C4-2B (cell line): ENCODE data around the gene SOX8.

Experiments
- H3K27ac ChIP-seq: fragments of 450-650 bp; 2 replicates; pipeline ENCODE4 v1.5.1; 2017
- ZFX ChIP-seq: fragments of 450-650 bp; IDR thresholded peaks from 2 replicates; pipeline ENCODE4 v1.6.1; 2017
- TF ChIP-seq, protein P1 (sequence below): fragments of 450-650 bp; conservative IDR thresholded peaks from 2 replicates; pipeline ENCODE4 v1.5.1; 2017; ENCODE audit warnings: mild to moderate bottlenecking

SOX8 gene

DNA sequence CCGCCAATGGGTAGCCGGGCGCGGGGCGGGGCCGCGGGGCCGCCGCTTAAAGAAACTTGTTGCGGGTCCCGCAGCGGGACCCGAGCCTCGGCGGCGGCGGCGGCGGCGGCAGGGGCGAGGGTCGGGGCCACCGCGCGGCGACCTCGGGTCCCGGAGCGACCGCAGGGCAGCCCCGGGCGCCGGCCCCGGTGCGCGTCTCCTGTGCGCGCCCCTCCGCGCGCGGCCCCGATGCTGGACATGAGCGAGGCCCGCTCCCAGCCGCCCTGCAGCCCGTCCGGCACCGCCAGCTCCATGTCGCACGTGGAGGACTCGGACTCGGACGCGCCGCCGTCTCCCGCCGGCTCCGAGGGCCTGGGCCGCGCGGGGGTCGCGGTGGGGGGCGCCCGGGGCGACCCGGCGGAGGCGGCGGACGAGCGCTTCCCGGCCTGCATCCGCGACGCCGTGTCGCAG, at the start of gene SOX8:
Gene SOX8, plus strand, starts transcription at position 76 of the 450 bp plus-strand sequence. Its CDS starts 153 bp downstream, at position 229.
- peak; percentile 37; the same call in 1 of the 2 replicates for TF ChIP-seq ZFX
- TF ChIP-seq, protein P1, sequence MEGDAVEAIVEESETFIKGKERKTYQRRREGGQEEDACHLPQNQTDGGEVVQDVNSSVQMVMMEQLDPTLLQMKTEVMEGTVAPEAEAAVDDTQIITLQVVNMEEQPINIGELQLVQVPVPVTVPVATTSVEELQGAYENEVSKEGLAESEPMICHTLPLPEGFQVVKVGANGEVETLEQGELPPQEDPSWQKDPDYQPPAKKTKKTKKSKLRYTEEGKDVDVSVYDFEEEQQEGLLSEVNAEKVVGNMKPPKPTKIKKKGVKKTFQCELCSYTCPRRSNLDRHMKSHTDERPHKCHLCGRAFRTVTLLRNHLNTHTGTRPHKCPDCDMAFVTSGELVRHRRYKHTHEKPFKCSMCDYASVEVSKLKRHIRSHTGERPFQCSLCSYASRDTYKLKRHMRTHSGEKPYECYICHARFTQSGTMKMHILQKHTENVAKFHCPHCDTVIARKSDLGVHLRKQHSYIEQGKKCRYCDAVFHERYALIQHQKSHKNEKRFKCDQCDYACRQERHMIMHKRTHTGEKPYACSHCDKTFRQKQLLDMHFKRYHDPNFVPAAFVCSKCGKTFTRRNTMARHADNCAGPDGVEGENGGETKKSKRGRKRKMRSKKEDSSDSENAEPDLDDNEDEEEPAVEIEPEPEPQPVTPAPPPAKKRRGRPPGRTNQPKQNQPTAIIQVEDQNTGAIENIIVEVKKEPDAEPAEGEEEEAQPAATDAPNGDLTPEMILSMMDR, result no peak
- H3K27ac ChIP-seq, result peak within 1 kb of the TSS; percentile 31; the same call in 1 of the 2 replicates

DNA sequence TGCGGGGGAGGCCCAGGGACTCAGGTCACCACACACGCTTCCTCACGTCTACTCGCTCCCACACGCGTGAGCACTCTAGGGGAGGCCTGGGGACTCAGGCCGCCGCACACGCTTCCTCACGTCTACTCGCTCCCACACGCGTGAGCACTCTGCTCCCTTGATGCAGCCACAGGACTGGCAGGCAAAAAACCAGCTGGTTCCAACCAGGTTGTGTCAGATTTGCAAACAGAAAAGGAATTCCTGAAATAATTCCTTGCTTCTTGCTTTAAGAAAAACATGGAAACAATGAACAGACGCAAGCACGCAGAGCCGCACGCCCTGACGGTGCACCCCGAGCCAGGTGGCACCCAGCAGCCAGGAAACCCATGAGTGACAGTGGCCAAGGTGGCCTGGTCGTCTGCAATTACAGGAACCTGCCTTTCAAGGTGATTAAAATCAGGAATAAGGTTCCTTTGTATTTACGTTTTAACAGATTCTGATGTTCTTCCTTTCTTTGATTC, 48.7 kb upstream of the SOX8 start:
- H3K27ac ChIP-seq, result no peak overlapping the region
- no peak for TF ChIP-seq ZFX
- TF ChIP-seq, protein P1, result no peak

DNA sequence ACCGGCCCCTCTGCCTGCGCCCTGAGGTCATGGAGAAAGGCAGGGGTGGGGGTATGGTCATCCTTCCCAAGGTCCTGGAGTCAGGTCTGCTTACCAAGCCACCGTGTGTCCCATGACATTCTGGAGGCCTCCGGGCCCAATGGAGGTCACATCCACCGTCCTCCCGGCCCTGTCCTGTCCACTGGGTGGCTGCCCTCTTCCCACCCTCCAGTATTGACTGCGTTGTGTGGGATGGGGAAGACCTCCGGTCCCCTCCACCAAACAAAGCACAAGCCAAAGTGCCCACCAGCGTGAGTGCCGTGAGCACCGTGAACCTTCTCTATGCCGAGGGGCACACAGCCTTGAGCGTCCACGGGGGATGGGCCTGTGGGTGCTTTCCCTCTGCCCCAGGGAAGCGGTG, 48.0 kb upstream of the SOX8 start:
- TF ChIP-seq, protein P1, result no peak
- no peak for TF ChIP-seq ZFX
- H3K27ac ChIP-seq, result no peak overlapping the region

DNA sequence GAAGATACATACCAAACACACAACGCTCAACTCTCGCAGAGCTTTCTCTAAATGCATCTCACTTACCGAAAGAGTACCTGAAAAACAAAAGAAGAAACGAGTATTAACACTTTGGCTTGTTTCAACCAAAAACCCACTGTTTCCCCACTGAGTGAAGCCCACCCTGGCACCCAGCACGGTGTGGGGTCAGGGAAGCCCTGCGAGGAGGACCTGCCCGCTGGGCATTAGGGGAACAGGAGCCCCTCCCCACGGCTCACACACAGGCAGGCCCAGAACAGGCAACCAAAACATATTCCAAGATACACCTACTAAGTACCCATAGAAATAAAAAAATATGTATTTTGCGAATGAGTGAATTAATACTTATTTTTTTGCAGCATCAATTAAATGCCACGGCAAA, 47.4 kb upstream of the SOX8 start:
- no peak for TF ChIP-seq ZFX
- TF ChIP-seq, protein P1, result no peak
- no peak overlapping the region for H3K27ac ChIP-seq

DNA sequence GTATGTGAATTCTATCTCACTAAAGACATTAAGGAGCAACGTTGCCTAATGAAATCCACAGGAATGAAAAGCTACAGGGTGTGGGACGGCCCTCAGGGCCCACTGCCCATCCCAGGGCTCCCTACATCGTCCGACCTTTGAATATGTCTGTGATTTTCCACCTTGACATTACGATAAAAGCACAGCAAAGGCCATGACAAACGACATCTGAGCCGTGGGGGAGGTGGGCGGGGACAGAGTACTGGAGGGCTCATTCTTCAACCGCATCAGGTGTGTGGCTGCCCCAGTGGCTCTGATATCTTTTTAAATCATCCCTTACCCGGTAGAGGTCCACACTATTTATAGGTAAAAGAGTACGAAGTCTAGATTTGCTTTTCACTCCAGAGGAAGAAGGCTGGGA, 45.9 kb upstream of the SOX8 start:
- TF ChIP-seq ZFX, result no peak
- TF ChIP-seq, protein P1, result no peak
- H3K27ac ChIP-seq, result no peak overlapping the region

DNA sequence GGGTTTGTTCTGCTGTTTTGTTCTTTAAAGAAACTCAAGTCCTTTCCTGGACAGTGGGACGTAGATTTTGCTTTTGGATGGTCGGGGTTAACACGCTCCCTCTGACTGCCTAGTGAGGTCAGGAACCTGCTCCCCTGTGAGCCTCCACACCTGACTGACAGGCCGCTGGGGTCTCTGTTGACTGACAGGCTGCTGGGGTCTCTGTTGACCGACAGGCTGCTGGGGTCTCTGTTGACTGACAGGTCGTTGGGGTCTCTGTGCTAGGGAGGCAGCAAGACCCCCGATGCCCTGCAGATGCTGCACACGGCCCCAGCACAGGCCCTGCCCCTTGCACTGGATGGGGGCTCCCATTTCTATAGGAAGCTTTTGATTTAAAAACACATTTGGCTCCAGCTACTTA, 44.3 kb upstream of the SOX8 start:
- H3K27ac ChIP-seq, result no peak overlapping the region
- TF ChIP-seq, protein P1, result no peak
- TF ChIP-seq ZFX, result no peak

DNA sequence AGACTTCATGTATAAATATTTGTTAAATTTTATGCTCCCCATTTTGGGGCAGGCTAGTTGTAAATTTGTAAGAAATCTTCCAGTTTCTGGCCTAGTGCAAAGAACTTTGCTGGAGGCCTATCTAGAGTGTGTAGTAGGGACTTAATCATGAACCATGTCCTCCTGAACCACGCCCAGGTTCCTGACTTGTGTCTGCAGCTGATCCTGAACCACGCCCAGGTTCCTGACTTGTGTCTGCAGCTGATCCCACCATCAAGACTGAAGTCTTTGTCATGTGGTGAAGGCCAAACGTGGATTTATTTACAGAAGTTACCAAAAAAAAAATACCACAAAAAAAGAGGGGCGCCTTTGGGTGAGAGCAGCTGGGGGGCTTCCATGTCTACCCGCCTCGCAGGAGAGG, 43.8 kb upstream of the SOX8 start:
- TF ChIP-seq, protein P1, result no peak
- no peak for TF ChIP-seq ZFX
- no peak overlapping the region for H3K27ac ChIP-seq
